Prostate gland (tissue), 2 donors: Measurements from ENCODE around the gene GM2A.

Experiments used
- POLR2A ChIP-seq: fragments of 450-650 bp; IDR thresholded peaks from one replicate; pipeline ENCODE4 v1.6.1; 2016; ENCODE audit warnings: antibody characterized with exemption, mild to moderate bottlenecking
- POLR2AphosphoS5 ChIP-seq: sonication (generic); formaldehyde crosslinking; IDR thresholded peaks from one replicate; pipeline ENCODE4 v1.6.1; 2017; ENCODE audit warnings: antibody characterized with exemption
- TF ChIP-seq, protein P1 (sequence below), 4 experiments: fragments of 200-600 bp in 2 of 4; fragments of 450-650 bp in 2 of 4; sonication (generic) in 2 of 4; IDR thresholded peaks; 1 replicate in 3 of 4; 2 replicates in 1 of 4; pipeline ENCODE4 v1.5.1; 2016 to 2019; ENCODE audit warnings: antibody characterized with exemption in 4 of 4, mild to moderate bottlenecking in 2 of 4, moderate library complexity in 2 of 4

DNA sequence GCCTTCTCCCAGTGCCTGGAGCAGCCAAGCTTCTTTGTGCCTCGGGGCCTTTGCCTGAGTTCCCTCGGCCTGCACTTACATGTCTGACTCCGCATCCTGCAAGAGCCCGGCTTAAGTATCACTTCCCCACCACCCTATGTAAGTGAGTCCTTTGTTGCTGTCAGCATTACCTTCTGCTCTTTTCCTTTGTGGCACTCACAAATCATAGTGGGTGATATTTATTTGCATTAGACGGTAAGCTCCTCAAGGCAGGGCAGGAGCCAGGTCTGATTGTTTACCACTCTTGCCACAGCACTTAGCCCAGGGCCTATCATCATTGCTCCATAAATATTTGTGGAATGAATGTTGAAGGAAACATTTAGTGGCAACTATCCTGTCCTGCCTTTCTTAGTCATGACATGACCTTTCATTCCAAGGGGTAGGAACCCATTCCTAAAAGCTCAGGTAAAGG is 4.8 kb downstream of the GM2A start:
- TF ChIP-seq, protein P1, sequence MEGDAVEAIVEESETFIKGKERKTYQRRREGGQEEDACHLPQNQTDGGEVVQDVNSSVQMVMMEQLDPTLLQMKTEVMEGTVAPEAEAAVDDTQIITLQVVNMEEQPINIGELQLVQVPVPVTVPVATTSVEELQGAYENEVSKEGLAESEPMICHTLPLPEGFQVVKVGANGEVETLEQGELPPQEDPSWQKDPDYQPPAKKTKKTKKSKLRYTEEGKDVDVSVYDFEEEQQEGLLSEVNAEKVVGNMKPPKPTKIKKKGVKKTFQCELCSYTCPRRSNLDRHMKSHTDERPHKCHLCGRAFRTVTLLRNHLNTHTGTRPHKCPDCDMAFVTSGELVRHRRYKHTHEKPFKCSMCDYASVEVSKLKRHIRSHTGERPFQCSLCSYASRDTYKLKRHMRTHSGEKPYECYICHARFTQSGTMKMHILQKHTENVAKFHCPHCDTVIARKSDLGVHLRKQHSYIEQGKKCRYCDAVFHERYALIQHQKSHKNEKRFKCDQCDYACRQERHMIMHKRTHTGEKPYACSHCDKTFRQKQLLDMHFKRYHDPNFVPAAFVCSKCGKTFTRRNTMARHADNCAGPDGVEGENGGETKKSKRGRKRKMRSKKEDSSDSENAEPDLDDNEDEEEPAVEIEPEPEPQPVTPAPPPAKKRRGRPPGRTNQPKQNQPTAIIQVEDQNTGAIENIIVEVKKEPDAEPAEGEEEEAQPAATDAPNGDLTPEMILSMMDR (IDR thresholded peaks at IDR 0.05) = no peak
- TF ChIP-seq POLR2A (no peak), POLR2AphosphoS5 (no peak)
